ENCODE measurements around the gene AHCY.
"Not testable (repeated sequence)": the region's sequence is repeated elsewhere in the genome, so short reads cannot be mapped to it uniquely, and the experiment has no call there.

AHCY gene

GRCh38 chr20:34322267-34323105 is 19.3 kb upstream of the AHCY start:
- no peak for DNase-seq (ENCODE audit: low spot score)

GRCh38 chr20:34320861-34321260 is 17.7 kb upstream of the AHCY start:
- no peak for DNase-seq (ENCODE audit: low spot score)

- no peak for DNase-seq (ENCODE audit: low spot score)
Observed at GRCh38 chr20:34318609-34319443, 15.7 kb upstream of the AHCY start.

- DNase-seq (ENCODE audit: low spot score) = no peak
Observed at GRCh38 chr20:34316196-34316814, 13.2 kb upstream of the AHCY start.

GRCh38 chr20:34315236-34315635 is 12.1 kb upstream of the AHCY start:
- no peak for DNase-seq (ENCODE audit: low spot score)

GRCh38 chr20:34312544-34313217 is 9.5 kb upstream of the AHCY start:
- peak; percentile 89 for DNase-seq (ENCODE audit: low spot score)

GRCh38 chr20:34312024-34312460 is 8.9 kb upstream of the AHCY start:
- DNase-seq (ENCODE audit: low spot score) = no peak

GRCh38 chr20:34311118-34312023 is 8.2 kb upstream of the AHCY start:
- DNase-seq (ENCODE audit: low spot score) = no peak

GRCh38 chr20:34310481-34311117 is 7.4 kb upstream of the AHCY start:
- DNase-seq (ENCODE audit: low spot score) = no peak

- DNase-seq (ENCODE audit: low spot score) = no peak
Observed at GRCh38 chr20:34309691-34310090, 6.5 kb upstream of the AHCY start.

- DNase-seq (ENCODE audit: low spot score) = no peak
Observed at GRCh38 chr20:34305333-34306230, 2.4 kb upstream of the AHCY start.

GRCh38 chr20:34302312-34302722 is 838 bp downstream of the AHCY start:
- DNase-seq (ENCODE audit: low spot score) = no peak

GRCh38 chr20:34301587-34302311 is 1.4 kb downstream of the AHCY start:
- DNase-seq (ENCODE audit: low spot score) = no peak

GRCh38 chr20:34300809-34301586 is 2.2 kb downstream of the AHCY start:
- DNase-seq (ENCODE audit: low spot score) = no peak

GRCh38 chr20:34300256-34300806 is 2.8 kb downstream of the AHCY start:
- DNase-seq (ENCODE audit: low spot score) = no peak

GRCh38 chr20:34299556-34300255 is 3.4 kb downstream of the AHCY start:
- no peak for DNase-seq (ENCODE audit: low spot score)

GRCh38 chr20:34298294-34298784 is 4.8 kb downstream of the AHCY start:
- not testable (repeated sequence) for DNase-seq (ENCODE audit: low spot score)
